ENCODE data around the gene KLHL17.

Gene KLHL17

GRCh38 chr1:952603-953002 is 7.8 kb upstream of the KLHL17 start:
- no peak for DNase-seq

- DNase-seq = no peak
Observed at GRCh38 chr1:953524-954320, 6.7 kb upstream of the KLHL17 start.

- DNase-seq = no peak
Observed at GRCh38 chr1:954927-955326, 5.5 kb upstream of the KLHL17 start.

GRCh38 chr1:955474-955873 is 4.9 kb upstream of the KLHL17 start:
- DNase-seq = no peak

- no peak for DNase-seq
Observed at GRCh38 chr1:956636-957035, 3.7 kb upstream of the KLHL17 start.

GRCh38 chr1:958823-959730 is 1.3 kb upstream of the KLHL17 start, which contains the start of gene NOC2L:
NOC2L (minus strand) TSS chr1:959256; CDS start chr1:959240, 16 bp downstream.
- peak; percentile 94 for DNase-seq

GRCh38 chr1:959731-960362 is 537 bp upstream of the KLHL17 start:
- no peak for DNase-seq

- DNase-seq = no peak
Observed at GRCh38 chr1:961132-961669, 817 bp downstream of the KLHL17 start.

- DNase-seq = no peak
Observed at GRCh38 chr1:962381-963300, 2.3 kb downstream of the KLHL17 start.

- no peak for DNase-seq
Observed at GRCh38 chr1:963301-963651, 2.9 kb downstream of the KLHL17 start.

GRCh38 chr1:963746-964525 is 3.6 kb downstream of the KLHL17 start:
- DNase-seq = no peak

GRCh38 chr1:964691-965525 is 4.5 kb downstream of the KLHL17 start:
- no peak for DNase-seq

GRCh38 chr1:965526-966134 is 5.2 kb downstream of the KLHL17 start:
- DNase-seq = no peak

- peak; percentile 66 for DNase-seq
Observed at GRCh38 chr1:966135-966703, 5.8 kb downstream of the KLHL17 start, which contains the start of gene PLEKHN1. PLEKHN1 (plus strand) TSS chr1:966482; CDS start chr1:966532, 50 bp downstream.

GRCh38 chr1:966704-967300 is 6.4 kb downstream of the KLHL17 start:
- DNase-seq = peak; percentile 80

GRCh38 chr1:967466-968343 is 7.3 kb downstream of the KLHL17 start:
- no peak for DNase-seq

- DNase-seq = no peak
Observed at GRCh38 chr1:969260-969855, 9.0 kb downstream of the KLHL17 start.

Measured in activated CD4-positive, CD25-positive, alpha-beta regulatory T cell treated with anti-CD3 and anti-CD28 coated beads, Interleukin-2, amount 50 U/mL, for 72 hours (primary cell).